ENCODE measurements around the gene EIF6.
"Not testable (repeated sequence)": the region's sequence is repeated elsewhere in the genome, so short reads cannot be mapped to it uniquely, and the experiment has no call there.

Gene EIF6

GRCh38 chr20:35277531-35278395, 6.8 kb downstream of the EIF6 start, which contains the start of gene MMP24OS:
Gene MMP24OS (minus strand): TSS chr20:35278122. CDS start chr20:35277929, 193 bp downstream.
- DNase-seq (ENCODE audit: low read depth), result peak; percentile 80

DNA sequence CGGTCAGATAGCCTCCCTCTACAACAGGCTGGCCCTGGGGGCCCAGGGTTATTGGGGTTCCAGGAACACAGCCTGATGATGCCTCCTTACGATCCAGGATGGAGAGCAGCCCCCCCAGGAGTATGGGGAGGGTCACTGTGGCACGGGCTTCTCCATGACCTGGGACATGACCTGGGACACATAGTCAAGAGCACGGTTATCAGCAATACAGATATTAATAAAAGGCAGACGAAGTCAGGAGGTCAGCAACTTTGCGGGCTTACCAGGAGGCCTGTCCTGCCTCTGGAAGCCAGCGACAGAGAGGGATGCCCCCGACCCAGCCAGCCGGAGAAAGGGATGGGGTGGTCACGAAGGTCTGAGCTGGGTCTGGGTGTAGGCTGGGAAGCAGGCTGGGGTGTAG, 7.4 kb downstream of the EIF6 start:
- no peak for DNase-seq (ENCODE audit: low read depth)

- DNase-seq (ENCODE audit: low read depth), result no peak
These were observed 8.2 kb downstream of the EIF6 start for GRCh38 chr20:35276408-35276807.

DNA sequence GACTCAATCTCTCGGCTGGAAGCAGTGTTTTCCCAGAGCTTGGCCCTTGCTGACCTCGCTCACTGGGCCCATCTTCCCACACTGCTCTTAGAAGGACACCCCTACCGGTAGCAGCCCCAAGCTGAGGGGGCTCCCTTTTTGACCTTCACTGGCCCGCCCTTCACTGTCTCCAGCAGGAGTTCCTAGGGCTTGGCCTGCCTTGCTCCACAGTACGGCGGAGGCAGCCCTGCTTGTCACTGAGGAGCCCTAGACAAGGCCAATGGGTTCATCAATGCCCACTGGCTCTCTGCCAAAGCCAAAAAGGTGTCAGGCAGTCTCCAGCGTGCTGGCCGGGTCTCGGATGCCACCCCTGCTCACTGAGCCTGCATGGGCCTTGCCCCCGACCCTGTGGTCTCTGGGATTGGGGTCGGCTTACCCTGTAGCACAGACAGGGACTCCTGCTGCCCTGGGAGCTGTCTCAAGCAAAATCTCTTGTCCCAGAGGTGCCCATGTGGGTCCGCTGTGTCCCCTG, 8.8 kb downstream of the EIF6 start:
- DNase-seq (ENCODE audit: low read depth), result no peak

DNA sequence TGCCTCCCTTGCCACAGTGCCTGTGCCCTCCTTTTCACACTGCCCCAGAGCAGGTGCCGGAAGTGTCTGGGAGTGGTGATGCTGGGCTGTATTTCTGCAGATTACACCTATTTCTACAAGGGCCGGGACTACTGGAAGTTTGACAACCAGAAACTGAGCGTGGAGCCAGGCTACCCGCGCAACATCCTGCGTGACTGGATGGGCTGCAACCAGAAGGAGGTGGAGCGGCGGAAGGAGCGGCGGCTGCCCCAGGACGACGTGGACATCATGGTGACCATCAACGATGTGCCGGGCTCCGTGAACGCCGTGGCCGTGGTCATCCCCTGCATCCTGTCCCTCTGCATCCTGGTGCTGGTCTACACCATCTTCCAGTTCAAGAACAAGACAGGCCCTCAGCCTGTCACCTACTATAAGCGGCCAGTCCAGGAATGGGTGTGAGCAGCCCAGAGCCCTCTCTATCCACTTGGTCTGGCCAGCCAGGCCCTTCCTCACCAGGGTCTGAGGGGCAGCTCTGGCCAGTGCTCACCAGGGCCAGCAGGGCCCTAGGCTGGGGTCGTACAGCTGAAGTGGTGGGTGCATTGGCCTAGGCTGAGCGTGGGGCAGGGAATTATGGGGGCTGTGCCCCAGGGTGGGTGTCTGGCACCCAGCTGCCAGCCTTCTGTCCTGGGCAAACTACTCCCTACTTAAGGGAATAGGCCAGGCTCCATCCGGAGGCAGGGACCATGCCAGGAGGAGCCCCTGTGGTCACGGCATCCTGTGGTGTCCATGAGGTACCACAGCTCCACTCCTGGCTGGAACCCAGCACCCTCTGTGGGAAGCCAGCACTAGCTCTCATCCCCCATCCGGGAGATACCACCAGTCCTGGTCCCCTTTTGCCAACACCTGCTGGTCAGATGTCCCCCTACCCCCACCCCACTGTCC, 10.1 kb downstream of the EIF6 start:
- no peak for DNase-seq (ENCODE audit: low read depth)

- no peak for DNase-seq (ENCODE audit: low read depth)
These were observed 11.0 kb downstream of the EIF6 start for GRCh38 chr20:35273449-35274171.

DNA sequence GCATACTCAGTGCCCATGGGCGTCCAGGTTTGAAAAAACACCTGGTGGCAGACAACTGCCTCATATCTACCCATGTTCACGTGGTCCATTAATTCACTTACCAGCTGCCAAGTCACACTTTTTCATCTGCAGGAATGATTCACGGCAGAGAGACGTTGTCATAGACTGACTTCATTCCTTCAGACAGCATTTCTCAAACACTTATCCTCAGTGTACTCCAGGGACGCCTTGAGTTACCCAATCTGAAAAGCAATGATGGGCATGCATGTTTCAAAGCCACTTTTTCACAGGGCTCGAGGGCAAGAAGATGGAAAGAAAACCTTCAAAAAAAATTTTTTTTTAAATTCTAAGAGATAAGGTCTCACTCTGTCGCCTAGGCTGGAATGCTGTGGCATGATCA, 12.7 kb downstream of the EIF6 start:
- DNase-seq (ENCODE audit: low read depth), result no peak

- no peak for DNase-seq (ENCODE audit: low read depth)
These were observed 13.3 kb downstream of the EIF6 start for GRCh38 chr20:35271073-35271882.

- no peak for DNase-seq (ENCODE audit: low read depth)
These were observed 14.3 kb downstream of the EIF6 start for GRCh38 chr20:35270021-35270902.

DNA sequence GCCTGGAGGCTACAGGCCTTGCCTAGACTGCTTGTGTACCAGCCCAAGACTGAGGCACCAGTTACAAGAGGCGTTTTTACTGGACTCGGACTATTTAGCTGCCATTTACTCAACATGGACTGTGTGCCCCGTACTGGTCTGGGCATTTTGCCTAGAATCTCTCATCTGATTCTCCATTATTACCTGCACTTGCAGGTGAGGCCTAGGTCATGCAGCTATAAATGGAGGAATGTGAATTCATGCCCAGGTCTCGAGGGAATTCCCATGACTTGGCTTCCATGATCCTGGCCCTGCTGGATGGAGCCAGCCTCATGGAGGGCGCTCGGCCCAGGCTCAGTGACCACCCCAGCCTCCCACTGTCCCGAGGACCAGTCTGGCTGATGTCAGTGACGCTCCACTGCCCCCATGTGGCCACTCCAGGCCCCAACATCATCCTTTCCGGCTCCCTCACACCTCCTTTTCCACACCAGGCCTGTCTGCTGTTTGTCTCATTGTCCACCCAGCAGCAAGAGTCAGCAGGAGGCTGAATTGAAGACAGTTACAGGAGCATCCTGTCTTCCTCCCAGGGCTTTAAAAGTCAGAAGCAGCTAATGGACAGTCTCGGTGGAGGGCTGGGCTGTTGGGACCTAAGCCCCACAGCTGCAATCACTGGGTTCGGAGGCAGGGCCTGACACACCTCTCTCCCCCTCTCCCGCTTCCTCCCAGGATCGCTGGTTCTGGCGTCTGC, 15.4 kb downstream of the EIF6 start:
- no peak for DNase-seq (ENCODE audit: low read depth)

GRCh38 chr20:35267092-35267491, 17.5 kb downstream of the EIF6 start:
- no peak for DNase-seq (ENCODE audit: low read depth)

- no peak for DNase-seq (ENCODE audit: low read depth)
These were observed 19.8 kb downstream of the EIF6 start for GRCh38 chr20:35264755-35265154.

GRCh38 chr20:35263532-35264341, 20.8 kb downstream of the EIF6 start:
- no peak for DNase-seq (ENCODE audit: low read depth)

DNA sequence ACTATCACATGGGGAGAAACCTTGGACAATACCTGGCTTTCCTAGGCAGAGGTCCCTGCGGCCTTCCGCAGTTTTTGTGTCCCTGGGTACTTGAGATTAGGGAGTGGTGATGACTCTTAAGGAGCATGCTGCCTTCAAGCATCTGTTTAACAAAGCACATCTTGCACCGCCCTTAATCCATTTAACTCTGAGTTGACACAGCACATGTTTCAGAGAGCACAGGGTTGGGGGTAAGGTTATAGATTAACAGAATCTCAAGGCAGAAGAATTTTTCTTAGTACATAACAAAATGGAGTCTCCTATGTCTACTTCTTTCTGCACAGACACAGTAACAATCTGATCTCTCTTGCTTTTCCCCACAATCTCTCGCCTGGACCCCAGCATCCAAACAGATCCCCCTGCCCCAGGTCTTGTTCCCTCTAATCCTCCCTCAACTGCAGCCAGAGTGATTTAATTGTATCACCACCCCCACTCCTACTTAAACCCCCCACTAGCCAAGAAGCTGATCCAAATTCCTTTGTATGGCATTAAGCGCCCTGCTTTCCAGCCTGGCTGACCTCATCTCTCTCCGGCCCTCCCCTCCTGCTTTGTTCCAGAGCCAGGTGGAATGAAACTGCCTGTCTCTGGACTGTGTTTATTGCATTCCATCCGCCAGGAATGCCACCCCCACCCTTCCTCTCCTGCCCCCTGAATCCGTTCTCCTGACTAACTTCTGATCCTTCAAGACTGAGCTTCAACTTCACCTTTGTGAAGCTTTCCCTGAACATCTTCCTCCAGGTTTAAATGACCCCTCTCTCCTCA, 21.6 kb downstream of the EIF6 start:
- not testable (repeated sequence) for DNase-seq (ENCODE audit: low read depth)

GRCh38 chr20:35262321-35262720, 22.3 kb downstream of the EIF6 start:
- DNase-seq (ENCODE audit: low read depth), result not testable (repeated sequence)

GRCh38 chr20:35260426-35260825, 24.1 kb downstream of the EIF6 start:
- DNase-seq (ENCODE audit: low read depth), result no peak

GRCh38 chr20:35257175-35257909, 27.2 kb downstream of the EIF6 start:
- DNase-seq (ENCODE audit: low read depth), result no peak

Measured in stimulated activated CD4-positive, alpha-beta T cell treated with anti-CD3 and anti-CD28 coated beads, Interleukin-2, amount 100 ng/mL, for 4 hours (primary cell).